ENCODE measurements around the gene MBP.

DNA sequence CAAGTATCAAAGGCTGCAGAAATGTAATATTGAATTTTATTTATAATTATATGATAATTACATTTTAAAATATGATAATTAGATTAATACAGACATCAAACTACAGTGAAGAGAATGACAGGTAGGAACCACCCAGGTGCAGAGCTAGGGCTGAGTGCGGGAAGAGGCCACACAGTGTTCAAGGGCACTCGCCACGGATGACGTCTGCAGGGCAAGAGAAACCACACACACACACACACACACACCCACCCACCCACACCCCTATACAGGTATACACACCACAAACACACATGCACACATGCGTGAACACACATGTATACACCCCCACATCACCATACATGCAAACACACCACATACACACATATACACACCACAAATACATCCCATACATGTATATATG lies 41.2 kb downstream of the MBP start:
- no peak for TF ChIP-seq CTCF (IDR thresholded peaks at IDR 0.05; ENCODE audit: low read length)
- no peak for TF ChIP-seq EZH2 (IDR thresholded peaks at IDR 0.05; ENCODE audit: borderline replicate concordance, low read length)
